GM18858 (cell line): ENCODE measurements around the gene LIMS2.

ENCODE experiments used
- ATAC-seq: cut with Tn5 transposase; IDR thresholded peaks from one replicate; pipeline ENCODE4 v1.9.1; 2021; ENCODE audit not compliant: unreplicated experiment

The LIMS2 gene

DNA sequence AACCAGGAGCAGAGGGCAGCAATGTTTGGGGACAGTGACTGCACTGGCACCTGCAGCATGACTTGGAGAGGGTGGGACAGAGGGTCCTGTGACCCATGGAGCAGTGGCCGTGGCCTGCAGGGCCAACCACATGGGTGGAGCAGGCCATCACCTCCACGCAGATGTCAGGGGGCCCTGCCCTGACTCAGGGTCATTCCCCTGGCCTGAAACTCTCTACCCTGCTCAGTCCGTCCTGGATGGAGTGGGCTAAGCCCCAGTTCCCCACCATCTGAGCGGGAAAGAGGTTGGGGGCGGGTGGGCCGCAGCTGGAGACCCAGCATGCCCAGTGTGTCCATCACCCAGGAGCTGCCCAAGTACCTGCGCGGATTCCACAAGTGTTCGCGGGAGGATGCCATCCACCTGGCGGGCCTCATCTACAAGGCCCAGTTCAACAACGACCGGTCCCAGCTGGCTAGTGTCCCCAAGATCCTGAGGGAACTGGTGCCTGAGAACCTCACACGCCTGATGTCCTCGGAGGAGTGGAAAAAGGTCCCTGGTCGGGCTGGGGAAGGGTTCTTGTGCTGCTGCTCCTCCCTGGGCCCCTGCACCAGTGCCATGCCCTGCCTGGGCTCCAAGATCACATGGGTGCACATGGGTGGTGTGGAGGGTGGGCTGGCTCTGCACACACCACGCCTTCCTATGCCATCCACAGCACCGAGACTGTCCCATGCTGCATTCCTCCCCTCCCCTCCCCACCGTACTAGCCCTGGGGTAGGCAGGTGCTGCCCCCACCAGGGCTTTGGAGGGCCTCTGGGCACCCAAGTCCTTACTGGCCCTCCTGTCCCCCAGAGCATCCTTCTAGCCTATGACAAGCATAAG is 39.7 kb downstream of the LIMS2 start:
- no peak for ATAC-seq

DNA sequence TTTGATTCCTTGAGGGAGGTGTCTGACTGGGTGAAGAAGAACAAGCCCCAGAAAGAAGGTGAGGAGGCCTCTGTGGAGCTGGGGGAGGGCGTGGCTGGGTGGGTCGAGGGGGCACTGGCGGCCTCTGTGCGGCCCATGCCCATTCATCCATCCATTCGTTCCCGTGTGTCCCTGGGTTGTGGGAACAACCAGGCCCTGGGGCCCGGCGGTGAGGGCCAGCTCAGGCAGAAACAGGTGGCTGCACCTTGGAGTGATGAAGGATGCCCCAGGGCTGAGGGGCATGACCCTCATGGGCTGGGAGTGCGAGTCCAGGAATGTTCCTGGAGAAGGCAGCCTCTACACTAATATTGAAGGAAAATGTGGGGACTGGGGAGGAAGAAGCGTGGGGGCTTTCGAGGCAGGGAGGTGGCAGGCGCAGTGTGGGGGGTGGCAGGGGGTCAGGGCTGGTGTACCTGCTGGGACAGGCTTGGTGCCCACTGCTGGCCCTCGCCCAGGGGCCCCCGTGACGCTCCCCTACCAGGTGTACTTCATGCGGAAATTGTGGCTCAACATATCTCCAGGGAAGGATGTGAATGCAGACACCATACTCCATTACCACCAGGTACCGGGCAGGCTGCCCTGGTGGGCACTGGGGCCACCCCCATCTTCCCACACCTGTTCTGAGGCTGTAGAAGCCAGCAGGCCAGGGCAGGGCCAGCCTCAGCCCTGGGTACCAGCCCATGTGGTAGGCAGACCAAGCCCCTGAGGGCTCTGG is 40.5 kb downstream of the LIMS2 start:
- no peak for ATAC-seq

DNA sequence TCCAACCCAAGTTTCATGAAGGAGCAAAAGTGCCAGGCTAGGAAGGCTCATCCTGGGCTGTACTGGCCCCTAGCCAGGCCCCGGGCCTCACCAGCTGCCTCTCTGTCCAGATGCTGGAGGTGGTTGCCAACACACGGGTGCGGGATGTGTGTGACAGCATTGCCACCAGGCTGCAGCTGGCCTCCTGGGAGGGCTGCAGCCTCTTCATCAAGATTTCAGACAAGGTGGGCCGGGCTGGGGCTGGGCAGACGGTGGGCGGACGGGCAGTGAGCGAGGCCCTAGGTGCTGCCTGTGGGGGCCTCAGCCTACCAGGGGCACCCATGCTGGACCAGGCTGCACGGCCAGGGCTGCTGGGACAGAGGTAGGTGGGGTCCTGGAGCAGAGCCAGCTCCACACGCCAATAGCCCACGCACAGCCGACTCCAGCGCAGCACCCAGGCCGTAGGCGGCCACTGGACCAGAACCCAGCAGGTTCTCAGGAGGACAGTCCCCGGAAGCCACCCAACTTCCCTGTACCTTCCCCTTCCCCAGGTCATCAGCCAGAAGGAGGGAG is 41.2 kb downstream of the LIMS2 start:
- ATAC-seq: no peak

DNA sequence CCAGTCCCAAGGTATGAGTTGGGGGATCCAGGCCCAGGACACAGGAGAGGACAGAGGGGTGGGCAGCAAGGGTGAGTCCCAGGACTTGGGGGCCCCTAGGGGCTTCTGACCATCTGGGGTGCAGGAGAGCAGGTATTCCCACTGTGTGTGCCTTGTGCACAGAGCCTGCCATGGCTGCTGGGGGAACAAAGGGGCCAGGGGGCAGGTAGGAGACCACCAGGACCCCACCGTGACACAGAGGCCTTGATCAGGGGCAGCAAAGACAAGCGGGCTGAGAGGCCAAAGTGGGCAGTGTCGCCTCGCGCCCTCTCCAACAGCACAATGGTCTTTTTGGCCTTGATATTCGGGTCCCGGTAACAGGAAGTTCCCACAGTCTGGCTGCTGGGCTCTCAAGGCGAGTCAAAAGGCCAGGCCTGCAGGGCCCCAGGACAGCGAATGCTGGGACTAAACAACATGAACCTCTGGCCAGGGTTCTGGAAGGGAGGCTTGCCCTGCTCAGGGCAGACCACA is 41.7 kb downstream of the LIMS2 start:
- no peak for ATAC-seq

GRCh38 chr2:127632592-127633489 is 42.5 kb downstream of the LIMS2 start:
- ATAC-seq: peak; percentile 45

DNA sequence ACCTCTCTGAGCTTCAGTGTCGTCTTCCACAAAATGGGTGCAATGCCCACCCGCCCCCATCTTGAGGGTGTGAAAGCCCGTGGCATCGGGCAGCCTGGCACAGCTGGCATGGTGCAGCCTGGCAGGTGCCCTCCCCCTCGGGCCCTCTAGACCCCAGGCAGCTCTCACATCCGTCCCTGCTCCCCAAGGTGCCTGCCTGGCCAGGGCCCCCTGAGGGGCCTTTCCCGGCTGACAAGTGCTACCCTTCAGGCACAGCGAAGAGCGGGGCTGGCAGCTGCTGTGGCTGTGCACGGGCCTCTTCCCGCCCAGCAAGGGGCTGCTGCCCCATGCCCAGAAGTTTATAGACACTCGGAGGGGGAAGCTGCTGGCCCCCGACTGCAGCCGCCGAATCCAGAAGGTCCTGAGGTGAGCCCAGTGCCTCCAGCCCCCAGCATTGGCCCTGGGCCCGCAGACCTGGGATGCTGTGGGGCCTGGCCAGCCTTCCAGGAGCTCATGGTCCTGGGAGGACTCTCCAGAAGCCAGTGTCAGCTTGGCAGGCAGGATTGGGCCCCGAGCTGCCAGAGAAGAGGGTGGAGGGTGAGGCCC is 43.2 kb downstream of the LIMS2 start:
- ATAC-seq: no peak

GRCh38 chr2:127631541-127631996 is 43.8 kb downstream of the LIMS2 start:
- ATAC-seq: no peak

GRCh38 chr2:127630864-127631540 is 44.3 kb downstream of the LIMS2 start:
- ATAC-seq: no peak

DNA sequence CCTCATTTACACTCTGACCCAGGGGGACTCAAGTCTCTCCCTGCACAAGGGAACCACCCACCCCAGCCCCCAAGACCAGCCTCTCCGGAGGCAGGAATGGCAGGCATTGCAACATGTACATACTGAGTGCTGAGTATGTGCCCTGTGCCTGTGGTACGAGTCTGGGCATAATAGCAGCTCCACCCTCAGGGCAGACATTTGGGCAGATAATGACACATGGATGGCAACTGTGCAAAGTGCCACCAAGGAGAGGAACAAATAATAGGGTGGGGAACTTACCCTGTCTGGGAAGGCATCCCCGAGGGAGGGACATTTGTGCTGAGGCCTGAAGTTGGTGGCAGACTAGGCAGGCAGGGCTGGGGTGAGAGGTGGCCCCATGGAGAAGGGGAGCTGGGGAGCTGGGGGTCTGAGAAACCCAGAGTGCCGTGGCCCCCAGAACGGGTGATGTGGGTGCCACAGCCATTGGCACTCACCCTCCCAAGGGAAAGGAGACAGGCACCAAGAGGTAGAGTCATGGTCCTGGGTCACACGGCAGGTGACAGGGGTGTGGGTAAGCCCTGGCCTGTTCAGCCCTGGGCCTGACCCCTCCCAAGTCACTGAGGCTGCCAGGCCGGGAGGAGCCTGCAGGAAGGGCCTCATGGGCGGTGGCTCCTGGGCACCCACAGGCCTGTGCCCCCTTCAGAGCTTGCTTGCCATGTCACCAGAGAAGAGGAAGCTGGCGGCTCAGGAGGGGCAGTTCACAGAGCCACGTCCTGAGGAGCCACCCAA is 45.0 kb downstream of the LIMS2 start:
- ATAC-seq: no peak

- ATAC-seq: no peak
Measured at GRCh38 chr2:127629637-127630036, 45.7 kb downstream of the LIMS2 start.

DNA sequence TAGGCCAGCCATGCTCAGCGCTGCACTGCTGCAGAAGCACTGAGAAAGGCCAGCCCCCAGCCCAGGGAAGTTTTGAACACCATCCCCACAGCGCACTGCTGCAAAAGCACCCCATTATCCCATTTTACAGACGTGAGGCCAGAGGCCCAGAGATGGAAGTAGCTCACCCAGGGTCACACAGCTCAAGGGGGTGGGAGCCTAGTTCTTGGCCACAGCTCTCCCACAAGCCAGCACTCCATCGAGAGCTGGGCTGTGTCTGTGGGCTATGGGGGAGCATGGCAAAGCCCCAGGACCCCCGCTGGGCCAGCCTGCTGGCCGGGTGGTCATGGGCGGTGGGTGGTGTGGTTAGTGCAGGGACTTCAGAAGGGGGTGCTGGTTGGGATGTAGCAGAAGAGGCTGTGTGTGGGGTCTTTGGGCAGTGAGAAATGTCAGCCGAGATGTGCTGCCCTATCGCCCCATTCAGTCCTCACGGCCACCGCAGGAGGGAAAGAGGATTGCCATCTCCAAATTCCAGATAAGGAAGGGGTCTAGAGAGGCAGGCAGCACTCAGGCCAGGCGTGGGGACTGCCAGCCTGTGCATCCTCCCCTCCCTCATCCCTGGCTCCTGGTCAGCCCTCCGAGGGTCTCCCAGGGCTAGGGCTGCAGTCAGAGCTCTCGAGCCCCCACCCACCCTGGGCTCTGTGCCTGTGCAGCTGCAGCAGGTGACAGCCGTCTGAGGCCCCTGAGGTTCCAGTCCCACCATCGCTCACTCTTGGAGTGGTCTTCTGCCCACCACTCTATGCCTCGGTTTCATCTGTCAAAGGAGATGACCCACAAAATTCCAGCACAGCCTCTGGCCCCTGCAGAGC is 46.3 kb downstream of the LIMS2 start:
- ATAC-seq: no peak

- no peak for ATAC-seq
Measured at GRCh38 chr2:127627740-127628571, 47.4 kb downstream of the LIMS2 start.

GRCh38 chr2:127626917-127627739 is 48.2 kb downstream of the LIMS2 start:
- no peak for ATAC-seq

DNA sequence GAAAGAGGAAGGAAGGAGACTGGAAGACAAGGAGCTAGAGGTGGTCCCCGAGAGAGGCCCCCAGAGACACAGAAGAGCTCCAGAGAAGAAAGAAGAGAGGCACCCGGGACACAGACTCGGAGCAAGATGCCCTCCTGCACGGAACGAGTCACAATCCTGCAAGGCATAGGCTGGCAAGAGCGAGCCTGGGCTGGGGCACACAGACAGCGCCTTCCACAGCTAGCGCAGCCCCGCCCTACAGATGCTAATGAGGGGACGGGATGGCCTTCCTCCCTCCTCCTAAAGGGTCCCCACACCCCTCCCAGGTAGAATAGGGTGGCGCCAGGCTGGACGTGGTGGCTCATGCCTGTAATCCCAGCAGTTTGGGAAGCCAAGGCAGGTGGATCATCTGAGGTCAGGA is 49.2 kb downstream of the LIMS2 start:
- ATAC-seq: no peak

DNA sequence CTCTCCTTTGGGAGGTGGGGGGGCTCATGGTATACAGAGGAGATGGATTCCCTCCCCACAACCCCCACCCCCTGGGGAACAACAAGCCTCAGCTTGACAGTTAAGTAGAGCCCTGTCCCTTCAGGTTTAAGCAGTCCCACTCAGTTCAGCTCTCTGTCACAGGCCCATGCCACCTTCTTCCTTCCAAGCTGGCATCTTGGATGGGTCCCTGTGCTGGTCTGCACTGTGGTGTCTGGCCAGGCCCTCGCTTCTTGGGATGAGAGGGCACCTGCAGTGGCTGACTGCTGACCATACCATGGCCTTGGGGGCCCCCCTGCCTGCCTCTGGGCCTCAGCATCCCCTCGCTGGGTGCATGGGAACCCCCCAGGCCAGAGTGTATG is 49.8 kb downstream of the LIMS2 start:
- ATAC-seq: no peak
